ENCODE data around the gene PARD3.

Gene PARD3

GRCh38 chr10:34618611-34619010 is 196.5 kb downstream of the PARD3 start:
- no peak for DNase-seq (ENCODE audit: extremely low spot score)
- TF ChIP-seq CTCF (IDR thresholded peaks at IDR 0.05; ENCODE audit: control extremely low read depth, extremely low read depth, low read depth, missing control alignments), result no peak
- CTCF ChIA-PET, result interaction anchor here (0.8 to 3.6 kb wide), 2 partner anchors 20 to 36 kb away, joined by 4 to 17 read pairs; no protein-coding TSS in a partner anchor
- POLR2A ChIA-PET, result no interaction called here

- no peak for DNase-seq (ENCODE audit: extremely low spot score)
- TF ChIP-seq CTCF (IDR thresholded peaks at IDR 0.05; ENCODE audit: control extremely low read depth, extremely low read depth, low read depth, missing control alignments), result no peak
- CTCF ChIA-PET, result interaction anchor here (0.8 to 1.4 kb wide), 3 partner anchors 8 to 40 kb away, joined by 3 to 4 read pairs (median 3); no protein-coding TSS in a partner anchor
- POLR2A ChIA-PET, result no interaction called here
Observed at GRCh38 chr10:34615770-34616169, 199.3 kb downstream of the PARD3 start.

GRCh38 chr10:34613491-34613890 is 201.6 kb downstream of the PARD3 start:
- no peak for DNase-seq (ENCODE audit: extremely low spot score)
- CTCF ChIA-PET, result interaction anchor here (2.4 to 2.6 kb wide), 2 partner anchors 10 to 24 kb away, joined by 12 to 13 read pairs; no protein-coding TSS in a partner anchor
- no peak for TF ChIP-seq CTCF (IDR thresholded peaks at IDR 0.05; ENCODE audit: control extremely low read depth, extremely low read depth, low read depth, missing control alignments)
- POLR2A ChIA-PET, result no interaction called here

GRCh38 chr10:34612938-34613337 is 202.2 kb downstream of the PARD3 start:
- no peak for TF ChIP-seq CTCF (IDR thresholded peaks at IDR 0.05; ENCODE audit: control extremely low read depth, extremely low read depth, low read depth, missing control alignments)
- ChIA-PET POLR2A (no interaction called here), CTCF (interaction anchor here (2.4 to 2.6 kb wide), 2 partner anchors 11 to 25 kb away, joined by 12 to 13 read pairs; no protein-coding TSS in a partner anchor)
- DNase-seq (ENCODE audit: extremely low spot score), result no peak

GRCh38 chr10:34612446-34612845 is 202.7 kb downstream of the PARD3 start:
- DNase-seq (ENCODE audit: extremely low spot score), result no peak
- TF ChIP-seq CTCF (IDR thresholded peaks at IDR 0.05; ENCODE audit: control extremely low read depth, extremely low read depth, low read depth, missing control alignments), result no peak
- ChIA-PET POLR2A (no interaction called here), CTCF (interaction anchor here (2.4 to 2.6 kb wide), 2 partner anchors 11 to 25 kb away, joined by 12 to 13 read pairs; no protein-coding TSS in a partner anchor)

- CTCF ChIA-PET, result interaction anchor here (1.0 kb wide), 1 partner anchor 14 kb away, joined by 3 read pairs; no protein-coding TSS in a partner anchor
- no peak for TF ChIP-seq CTCF (IDR thresholded peaks at IDR 0.05; ENCODE audit: control extremely low read depth, extremely low read depth, low read depth, missing control alignments)
- POLR2A ChIA-PET, result interaction anchor here (0.6 kb wide), 1 partner anchor 217 kb away, joined by 4 read pairs; no protein-coding TSS in a partner anchor
- no peak for DNase-seq (ENCODE audit: extremely low spot score)
Observed at GRCh38 chr10:34609287-34609940, 205.7 kb downstream of the PARD3 start.

Measured in GM10248 (cell line).